Stomach (tissue), 4 donors: ENCODE measurements around the gene DCAF5.
A peak's percentile ranks its signal among the peaks of the same experiment; 100 is the strongest.

Experiments used
- POLR2A ChIP-seq, 4 donors: fragments of 450-650 bp; IDR thresholded peaks; one replicate each; pipeline ENCODE4 v1.6.1; 2016; ENCODE audit warnings: antibody characterized with exemption in 4 of 4, control low read depth in 2 of 4, mild to moderate bottlenecking in 1 of 4, moderate library complexity in 1 of 4
- TF ChIP-seq, protein P1 (sequence below), 7 experiments: fragments of 450-650 bp in 4 of 7; fragments of 200-600 bp in 3 of 7; sonication (generic) in 3 of 7; IDR thresholded peaks; one replicate each; pipeline ENCODE4 v1.5.1; 2016 to 2019; ENCODE audit warnings: antibody characterized with exemption in 7 of 7, control low read depth in 2 of 7, mild to moderate bottlenecking in 1 of 7

DNA sequence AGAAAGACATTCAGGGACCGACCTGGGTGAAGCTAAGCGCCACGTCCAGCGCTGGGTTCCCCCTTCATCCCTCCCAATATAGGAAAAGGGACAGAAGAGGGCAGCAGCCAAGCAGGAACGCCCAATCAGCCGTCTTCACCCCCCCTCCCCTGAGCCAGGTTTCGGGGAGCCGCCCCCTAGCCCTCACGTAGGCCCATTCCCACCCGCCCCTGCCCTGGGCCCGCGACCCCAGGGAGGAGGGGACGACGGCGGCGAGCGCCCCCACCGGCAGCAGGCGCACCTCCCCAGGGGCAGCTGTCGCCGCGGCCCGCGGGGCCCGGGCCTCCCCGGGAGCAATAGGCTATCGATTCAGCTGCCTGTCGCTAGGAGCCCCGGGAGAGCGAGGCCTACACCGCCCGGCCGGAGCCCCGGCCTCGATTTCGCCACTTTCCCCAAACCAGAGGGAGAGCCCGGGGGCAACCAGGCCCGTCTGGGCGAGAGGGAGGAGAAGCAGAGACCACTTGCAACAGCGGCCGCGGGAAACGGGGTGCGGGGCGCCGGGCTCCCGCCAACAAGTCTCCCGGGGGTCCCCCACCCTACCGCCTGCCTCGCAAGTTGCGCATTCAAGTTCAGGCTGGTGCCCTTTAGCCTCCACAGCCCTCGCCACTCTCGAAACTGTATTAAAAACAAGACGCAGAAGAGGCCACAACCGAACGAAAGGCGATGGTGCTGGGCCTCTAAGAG is 1.3 kb downstream of the DCAF5 start:
- TF ChIP-seq, protein P1, sequence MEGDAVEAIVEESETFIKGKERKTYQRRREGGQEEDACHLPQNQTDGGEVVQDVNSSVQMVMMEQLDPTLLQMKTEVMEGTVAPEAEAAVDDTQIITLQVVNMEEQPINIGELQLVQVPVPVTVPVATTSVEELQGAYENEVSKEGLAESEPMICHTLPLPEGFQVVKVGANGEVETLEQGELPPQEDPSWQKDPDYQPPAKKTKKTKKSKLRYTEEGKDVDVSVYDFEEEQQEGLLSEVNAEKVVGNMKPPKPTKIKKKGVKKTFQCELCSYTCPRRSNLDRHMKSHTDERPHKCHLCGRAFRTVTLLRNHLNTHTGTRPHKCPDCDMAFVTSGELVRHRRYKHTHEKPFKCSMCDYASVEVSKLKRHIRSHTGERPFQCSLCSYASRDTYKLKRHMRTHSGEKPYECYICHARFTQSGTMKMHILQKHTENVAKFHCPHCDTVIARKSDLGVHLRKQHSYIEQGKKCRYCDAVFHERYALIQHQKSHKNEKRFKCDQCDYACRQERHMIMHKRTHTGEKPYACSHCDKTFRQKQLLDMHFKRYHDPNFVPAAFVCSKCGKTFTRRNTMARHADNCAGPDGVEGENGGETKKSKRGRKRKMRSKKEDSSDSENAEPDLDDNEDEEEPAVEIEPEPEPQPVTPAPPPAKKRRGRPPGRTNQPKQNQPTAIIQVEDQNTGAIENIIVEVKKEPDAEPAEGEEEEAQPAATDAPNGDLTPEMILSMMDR (IDR thresholded peaks at IDR 0.05), result peak in 4 of 7 experiments; percentile 14 to 64 (median 56)
- TF ChIP-seq POLR2A (IDR thresholded peaks at IDR 0.05), result no peak
